ENCODE results near the gene LY6G6F.

LY6G6F gene

DNA sequence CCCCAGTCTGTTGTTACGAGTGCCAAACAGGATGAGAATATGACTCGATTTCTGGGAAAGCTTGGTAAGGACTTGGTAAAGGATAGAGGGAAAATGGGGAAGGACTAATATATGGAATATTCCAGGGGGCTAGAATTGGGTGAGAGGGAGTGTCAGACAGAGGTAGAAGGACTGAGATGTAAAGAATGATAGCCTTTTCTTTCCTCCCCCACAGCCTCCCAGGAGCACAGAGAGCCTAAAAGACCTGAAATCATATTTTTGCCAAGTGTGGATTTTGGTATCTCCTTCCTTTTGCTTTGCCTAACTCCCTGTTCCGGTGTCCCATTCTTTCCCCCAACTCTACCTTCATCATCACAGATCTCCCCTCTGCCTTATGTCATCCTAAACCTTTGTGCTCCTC lies 36.2 kb downstream of the LY6G6F start:
- no peak for DNase-seq (ENCODE audit: low read depth)
- H3K4me3 ChIP-seq (ENCODE audit: low read length): no peak overlapping the region
- TF ChIP-seq, protein P1, sequence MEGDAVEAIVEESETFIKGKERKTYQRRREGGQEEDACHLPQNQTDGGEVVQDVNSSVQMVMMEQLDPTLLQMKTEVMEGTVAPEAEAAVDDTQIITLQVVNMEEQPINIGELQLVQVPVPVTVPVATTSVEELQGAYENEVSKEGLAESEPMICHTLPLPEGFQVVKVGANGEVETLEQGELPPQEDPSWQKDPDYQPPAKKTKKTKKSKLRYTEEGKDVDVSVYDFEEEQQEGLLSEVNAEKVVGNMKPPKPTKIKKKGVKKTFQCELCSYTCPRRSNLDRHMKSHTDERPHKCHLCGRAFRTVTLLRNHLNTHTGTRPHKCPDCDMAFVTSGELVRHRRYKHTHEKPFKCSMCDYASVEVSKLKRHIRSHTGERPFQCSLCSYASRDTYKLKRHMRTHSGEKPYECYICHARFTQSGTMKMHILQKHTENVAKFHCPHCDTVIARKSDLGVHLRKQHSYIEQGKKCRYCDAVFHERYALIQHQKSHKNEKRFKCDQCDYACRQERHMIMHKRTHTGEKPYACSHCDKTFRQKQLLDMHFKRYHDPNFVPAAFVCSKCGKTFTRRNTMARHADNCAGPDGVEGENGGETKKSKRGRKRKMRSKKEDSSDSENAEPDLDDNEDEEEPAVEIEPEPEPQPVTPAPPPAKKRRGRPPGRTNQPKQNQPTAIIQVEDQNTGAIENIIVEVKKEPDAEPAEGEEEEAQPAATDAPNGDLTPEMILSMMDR (IDR thresholded peaks at IDR 0.05; ENCODE audit: insufficient read depth, low read depth, low read length, missing control alignments): no peak

DNA sequence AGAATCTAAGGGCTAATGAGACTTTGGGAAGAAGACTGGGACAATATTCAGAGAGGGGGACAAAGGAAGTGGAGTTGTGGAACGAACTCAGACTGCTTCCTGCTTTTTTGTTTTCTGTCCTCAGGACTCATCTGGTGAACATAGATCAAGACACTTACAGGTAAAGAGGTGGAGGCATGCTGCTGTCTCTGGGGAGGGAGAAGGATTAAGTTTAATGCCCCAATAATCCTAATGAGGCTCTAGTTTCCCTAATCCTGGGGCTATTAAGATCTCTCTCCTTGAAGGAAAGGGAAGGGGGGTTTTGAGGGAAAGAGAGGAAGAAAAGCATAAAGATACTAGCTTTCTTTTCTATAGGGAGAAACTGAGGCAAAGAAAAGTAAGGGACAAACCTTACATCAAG lies 37.8 kb downstream of the LY6G6F start:
- TF ChIP-seq, protein P1 (IDR thresholded peaks at IDR 0.05; ENCODE audit: insufficient read depth, low read depth, low read length, missing control alignments): no peak
- H3K4me3 ChIP-seq (ENCODE audit: low read length): no peak overlapping the region
- no peak for DNase-seq (ENCODE audit: low read depth)

DNA sequence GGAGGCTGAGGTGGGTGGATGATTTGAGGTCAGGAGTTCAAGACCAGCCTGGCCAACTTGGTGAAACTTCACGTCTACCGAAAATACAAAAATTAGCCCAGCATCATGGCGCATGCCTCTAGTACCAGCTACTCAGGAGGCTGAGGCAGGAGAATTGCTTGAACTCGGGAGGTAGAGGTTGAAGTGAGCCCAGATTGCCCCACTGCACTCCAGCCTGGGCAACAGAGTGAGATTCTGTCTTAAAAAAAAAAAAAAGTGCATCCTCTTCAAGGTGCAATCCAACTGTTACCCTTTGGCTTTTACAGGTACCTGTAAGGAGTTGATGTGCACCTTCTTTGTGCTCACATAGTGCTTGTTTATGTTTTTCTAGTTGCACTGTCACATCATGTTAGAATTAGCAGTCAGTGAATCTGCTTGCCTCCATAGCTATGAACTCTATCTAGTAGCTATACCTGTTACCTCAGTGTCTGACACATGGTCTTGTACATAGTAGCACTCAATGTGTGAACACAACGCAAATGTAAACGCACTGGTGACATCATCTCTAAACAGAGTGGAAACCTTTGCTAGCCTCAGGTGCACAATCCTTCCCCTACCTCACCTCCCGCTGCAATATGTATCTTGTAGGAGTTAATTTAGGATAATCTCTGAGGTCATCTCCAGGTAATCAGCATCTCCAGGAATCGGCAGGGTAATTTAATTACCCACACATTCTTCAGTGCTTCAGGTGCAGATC lies 42.8 kb downstream of the LY6G6F start:
- DNase-seq (ENCODE audit: low read depth): no peak
- TF ChIP-seq, protein P1 (IDR thresholded peaks at IDR 0.05; ENCODE audit: insufficient read depth, low read depth, low read length, missing control alignments): no peak
- no peak overlapping the region for H3K4me3 ChIP-seq (ENCODE audit: low read length)

DNA sequence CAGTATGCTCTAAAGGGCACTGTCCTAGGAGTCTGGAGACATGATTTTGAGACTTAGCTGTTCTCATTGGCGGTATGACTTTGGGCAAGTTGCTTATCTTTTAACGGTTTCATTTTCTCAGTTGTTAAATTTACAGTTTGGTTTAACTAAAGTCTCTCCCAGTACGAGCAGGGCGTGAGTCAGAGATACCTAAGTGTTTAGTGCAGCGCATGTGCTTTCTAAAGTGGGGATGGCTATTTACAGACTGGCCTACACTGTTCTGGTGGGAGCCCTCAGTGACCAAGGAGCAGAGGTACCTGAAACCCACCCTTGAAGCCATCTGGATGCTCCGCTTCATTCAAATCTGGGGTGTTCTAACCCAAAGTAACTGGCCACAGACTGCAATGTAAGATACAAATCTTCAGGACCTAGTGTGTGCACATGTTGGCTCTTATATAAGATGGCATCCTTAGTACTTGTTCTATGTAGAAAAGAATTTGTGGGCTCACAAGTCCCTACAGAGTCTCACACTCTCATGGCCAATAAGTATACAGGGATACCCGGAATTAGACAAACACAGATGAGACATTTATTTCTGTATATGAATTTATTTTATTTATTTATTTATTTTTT lies 43.9 kb downstream of the LY6G6F start:
- no peak overlapping the region for H3K4me3 ChIP-seq (ENCODE audit: low read length)
- DNase-seq (ENCODE audit: low read depth): no peak
- TF ChIP-seq, protein P1 (IDR thresholded peaks at IDR 0.05; ENCODE audit: insufficient read depth, low read depth, low read length, missing control alignments): no peak

DNA sequence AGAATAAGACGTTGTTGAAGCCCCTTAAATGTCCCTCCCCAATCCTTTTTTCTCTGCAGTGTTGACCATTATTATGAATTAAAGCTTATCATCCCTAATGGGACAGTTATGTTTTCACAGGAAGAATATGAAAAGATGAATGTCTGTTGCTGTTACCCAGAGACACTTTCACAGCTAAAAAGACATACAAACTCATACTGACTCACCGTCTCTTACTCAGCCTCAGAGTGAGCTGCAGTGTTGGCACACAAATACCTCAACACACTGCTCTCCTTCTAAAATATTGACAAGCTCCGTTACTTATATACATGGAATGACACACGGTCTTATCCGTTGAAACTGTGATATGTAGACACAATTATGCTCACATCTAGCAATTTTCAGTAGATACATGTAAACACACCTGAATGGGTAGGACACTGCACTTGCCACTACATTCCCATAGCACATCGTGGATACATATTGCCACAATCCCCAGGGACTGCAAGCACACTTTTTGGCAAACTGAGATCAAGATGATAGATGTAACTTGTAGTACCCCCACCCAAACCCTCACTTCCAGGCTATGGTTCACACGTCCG lies 46.2 kb downstream of the LY6G6F start:
- TF ChIP-seq, protein P1 (IDR thresholded peaks at IDR 0.05; ENCODE audit: insufficient read depth, low read depth, low read length, missing control alignments): no peak
- H3K4me3 ChIP-seq (ENCODE audit: low read length): no peak overlapping the region
- DNase-seq (ENCODE audit: low read depth): peak; percentile 80

DNA sequence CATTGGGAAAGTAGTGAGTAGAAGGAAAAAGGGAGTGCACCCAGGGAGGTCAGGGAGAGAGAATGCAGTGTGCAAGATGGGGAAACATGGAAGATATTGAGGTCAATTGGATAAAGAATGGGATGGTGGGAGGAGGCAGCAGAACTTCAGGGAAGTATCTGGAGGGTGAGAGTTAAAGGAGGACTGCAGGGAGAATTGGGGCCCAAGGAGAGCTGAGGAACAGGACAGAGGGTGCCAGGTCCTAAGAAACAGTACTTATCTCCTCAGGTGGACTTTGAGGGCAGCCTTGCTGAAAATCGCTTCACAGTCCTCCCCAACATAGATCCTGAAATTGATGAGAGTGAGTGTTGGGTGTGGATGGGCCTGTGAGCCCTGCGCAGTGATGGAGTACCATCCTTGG lies 51.6 kb downstream of the LY6G6F start:
- DNase-seq (ENCODE audit: low read depth): no peak
- H3K4me3 ChIP-seq (ENCODE audit: low read length): no peak overlapping the region
- TF ChIP-seq, protein P1 (IDR thresholded peaks at IDR 0.05; ENCODE audit: insufficient read depth, low read depth, low read length, missing control alignments): no peak
